ENCODE results near the gene LMO1.

LMO1 gene

GRCh38 chr11:8204025-8204424, 59.7 kb downstream of the LMO1 start:
- no peak for DNase-seq (ENCODE audit: low read depth)

- DNase-seq (ENCODE audit: low read depth), result no peak
Measured at GRCh38 chr11:8203414-8203715, 60.3 kb downstream of the LMO1 start.

- no peak for DNase-seq (ENCODE audit: low read depth)
Measured at GRCh38 chr11:8202516-8203413, 60.9 kb downstream of the LMO1 start.

GRCh38 chr11:8201644-8202365, 61.9 kb downstream of the LMO1 start:
- no peak for DNase-seq (ENCODE audit: low read depth)

GRCh38 chr11:8199676-8200075, 64.0 kb downstream of the LMO1 start:
- DNase-seq (ENCODE audit: low read depth), result no peak

GRCh38 chr11:8196749-8197148, 66.9 kb downstream of the LMO1 start:
- no peak for DNase-seq (ENCODE audit: low read depth)

- DNase-seq (ENCODE audit: low read depth), result no peak
Measured at GRCh38 chr11:8194956-8195355, 68.7 kb downstream of the LMO1 start.

- DNase-seq (ENCODE audit: low read depth), result no peak
Measured at GRCh38 chr11:8192896-8193209, 70.8 kb downstream of the LMO1 start.

- peak; percentile 68 for DNase-seq (ENCODE audit: low read depth)
Measured at GRCh38 chr11:8192016-8192895, 71.4 kb downstream of the LMO1 start.

- DNase-seq (ENCODE audit: low read depth), result no peak
Measured at GRCh38 chr11:8190431-8190830, 73.2 kb downstream of the LMO1 start.

GRCh38 chr11:8186429-8186828, 77.2 kb downstream of the LMO1 start:
- no peak for DNase-seq (ENCODE audit: low read depth)

- DNase-seq (ENCODE audit: low read depth), result no peak
Measured at GRCh38 chr11:8183111-8183510, 80.6 kb downstream of the LMO1 start.

GRCh38 chr11:8180469-8180868, 83.2 kb downstream of the LMO1 start:
- DNase-seq (ENCODE audit: low read depth), result no peak

- no peak for DNase-seq (ENCODE audit: low read depth)
Measured at GRCh38 chr11:8178297-8178696, 85.4 kb downstream of the LMO1 start.

- DNase-seq (ENCODE audit: low read depth), result no peak
Measured at GRCh38 chr11:8177136-8177535, 86.5 kb downstream of the LMO1 start.

Measured in ELR (cell line).